HG03520 (cell line): ENCODE data around the gene ATP8A2.

Source experiments
- ATAC-seq: cut with Tn5 transposase; IDR thresholded peaks from one replicate; pipeline ENCODE4 v1.9.1; 2021; ENCODE audit warnings: mild to moderate bottlenecking, moderate library complexity; ENCODE audit not compliant: unreplicated experiment

ATP8A2 gene

GRCh38 chr13:25380741-25381324, 9.1 kb downstream of the ATP8A2 start:
- ATAC-seq = no peak

- ATAC-seq = no peak
Measured at GRCh38 chr13:25384758-25385410, 13.1 kb downstream of the ATP8A2 start.

- no peak for ATAC-seq
Measured at GRCh38 chr13:25391932-25392331, 20.2 kb downstream of the ATP8A2 start.

- ATAC-seq = no peak
Measured at GRCh38 chr13:25394402-25395060, 22.8 kb downstream of the ATP8A2 start.

- ATAC-seq = no peak
Measured at GRCh38 chr13:25397763-25398162, 26.0 kb downstream of the ATP8A2 start.

- ATAC-seq = no peak
Measured at GRCh38 chr13:25400925-25401324, 29.2 kb downstream of the ATP8A2 start.

GRCh38 chr13:25401958-25402357, 30.2 kb downstream of the ATP8A2 start:
- no peak for ATAC-seq

- ATAC-seq = no peak
Measured at GRCh38 chr13:25406377-25406776, 34.6 kb downstream of the ATP8A2 start.

GRCh38 chr13:25409938-25410337, 38.2 kb downstream of the ATP8A2 start:
- ATAC-seq = no peak

- no peak for ATAC-seq
Measured at GRCh38 chr13:25415241-25415640, 43.5 kb downstream of the ATP8A2 start.

- no peak for ATAC-seq
Measured at GRCh38 chr13:25417535-25417934, 45.8 kb downstream of the ATP8A2 start.

- no peak for ATAC-seq
Measured at GRCh38 chr13:25420161-25420560, 48.4 kb downstream of the ATP8A2 start.

- ATAC-seq = no peak
Measured at GRCh38 chr13:25421612-25422011, 49.8 kb downstream of the ATP8A2 start.

- ATAC-seq = no peak
Measured at GRCh38 chr13:25422153-25422552, 50.4 kb downstream of the ATP8A2 start.

- no peak for ATAC-seq
Measured at GRCh38 chr13:25423831-25424230, 52.1 kb downstream of the ATP8A2 start.

GRCh38 chr13:25429466-25429865, 57.7 kb downstream of the ATP8A2 start:
- no peak for ATAC-seq

GRCh38 chr13:25432691-25433090, 60.9 kb downstream of the ATP8A2 start:
- ATAC-seq = no peak

- no peak for ATAC-seq
Measured at GRCh38 chr13:25440061-25440460, 68.3 kb downstream of the ATP8A2 start.

GRCh38 chr13:25446261-25446660, 74.5 kb downstream of the ATP8A2 start:
- ATAC-seq = no peak

GRCh38 chr13:25447396-25447795, 75.6 kb downstream of the ATP8A2 start:
- ATAC-seq = no peak

GRCh38 chr13:25453850-25454365, 82.1 kb downstream of the ATP8A2 start:
- no peak for ATAC-seq

GRCh38 chr13:25455146-25455545, 83.4 kb downstream of the ATP8A2 start:
- no peak for ATAC-seq
